Mammary epithelial cell (primary cell): ENCODE measurements around the gene ARHGAP26.

Source experiments
- CTCF ChIP-seq, 2 donors: IDR thresholded peaks in 1 of 2; conservative IDR thresholded peaks in 1 of 2; 2 replicates each; pipeline ENCODE4 v1.5.1; 2011 to 2012; ENCODE audit warnings: inconsistent platforms in 2 of 2, low read length in 2 of 2, mild to moderate bottlenecking in 2 of 2, control low read depth in 1 of 2, low read depth in 1 of 2; ENCODE audit not compliant: insufficient read depth in 1 of 2; ENCODE audit errors: extremely low read depth in 1 of 2
- EZH2 ChIP-seq: IDR thresholded peaks from 2 replicates; pipeline ENCODE4 v1.6.1; 2012; ENCODE audit warnings: low read length, inconsistent platforms, borderline replicate concordance

DNA sequence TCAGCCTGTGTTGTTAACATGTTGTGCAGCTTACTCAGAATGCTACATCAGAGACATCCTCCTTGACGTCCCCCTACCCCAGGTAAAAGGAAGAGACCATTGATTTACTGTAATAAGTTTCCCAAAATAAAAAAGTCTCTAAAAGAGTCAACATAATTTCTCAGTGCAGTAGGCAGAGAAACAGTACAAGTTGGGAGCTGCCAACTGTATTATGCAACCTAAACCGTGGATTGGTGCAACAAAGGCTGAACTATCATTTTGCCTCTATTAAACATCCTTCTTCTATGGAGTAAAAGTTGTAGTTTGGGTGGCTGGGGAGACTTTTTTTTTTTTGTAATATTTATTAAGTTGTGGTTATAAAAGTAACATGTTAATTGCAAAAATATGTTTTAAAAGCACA lies 425.3 kb downstream of the ARHGAP26 start:
- TF ChIP-seq CTCF (conservative IDR thresholded peaks at IDR 0.05 in 1 of 2, IDR thresholded peaks at IDR 0.05 in 1 of 2; ENCODE audit: extremely low read depth in 1 of 2, insufficient read depth in 1 of 2, low read depth in 1 of 2, low read length in 2 of 2): no peak
- TF ChIP-seq EZH2: no peak
